ENCODE measurements around the gene EEF1A1. TPM values are rescaled to one million over a fixed set of nuclear protein-coding genes. Genes with fewer than 3 reads are reported as not detected.

The EEF1A1 gene
- total and polyA plus RNA-seq, 2 of the 8 experiments (the other 6 are each of a cell fraction or from before 2014, with no cell fraction given), result 13,823 to 13,927 TPM

DNA sequence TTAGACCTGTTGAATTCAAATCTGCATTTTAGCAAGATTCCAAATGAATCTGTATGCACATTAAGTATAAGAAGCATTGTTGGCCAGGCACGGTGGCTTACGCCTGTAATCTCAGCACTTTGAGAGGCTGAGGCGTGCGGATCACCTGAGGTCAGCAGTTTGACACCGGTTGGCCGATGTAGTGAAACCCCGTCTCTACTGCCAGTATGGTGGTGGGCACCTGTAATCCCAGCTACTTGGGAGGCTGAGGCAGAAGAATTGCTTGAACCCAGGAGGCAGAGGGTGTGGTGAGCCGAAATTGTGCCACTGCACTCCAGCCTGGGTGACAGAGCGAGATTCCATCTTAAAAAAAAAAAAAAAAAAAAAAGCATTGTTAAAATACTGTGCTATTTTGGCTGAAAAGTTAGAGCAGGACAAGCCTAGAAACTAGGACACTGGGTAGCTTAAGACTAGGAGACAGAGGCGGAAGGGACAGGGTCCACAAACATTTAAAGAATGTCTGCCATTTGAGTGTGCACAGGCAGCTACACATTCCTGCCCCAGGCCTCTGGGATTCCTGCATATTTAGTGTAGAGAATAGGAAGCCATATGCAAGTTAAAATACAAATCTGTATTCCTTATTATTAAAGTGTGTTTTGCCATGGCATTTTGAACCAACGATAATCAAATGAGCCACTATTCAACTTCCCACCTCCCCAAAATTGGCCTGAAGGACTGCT is 45.1 kb upstream of the EEF1A1 start:
- no peaks in the 10 kb centered on the region for H3K79me1 ChIP-seq (ENCODE audit: low read depth, low read length)
- POLR2A ChIA-PET (ENCODE audit: partially characterized antibody), result interaction anchor here (0.7 to 45.0 kb wide), 10 partner anchors 9 to 87 kb away, joined by 3 to 1482 read pairs (median 6); partner anchors contain the start of genes EEF1A1 and SLC17A5
- DNase-seq (ENCODE audit: low read depth in 1 of 2, low spot score in 2 of 2) (peak in 1 of 2 experiments; percentile 67), FAIRE-seq (no peak)
- peak overlapping the region; percentile 100 for H2BK20ac ChIP-seq (ENCODE audit: low read length)
- H2BK120ac ChIP-seq (replicated peaks; ENCODE audit: low read depth, low read length), result peak overlapping the region; percentile 94
- H3K36me3 ChIP-seq (ENCODE audit: control insufficient read depth in 2 of 4, insufficient read depth in 4 of 4, low read length in 3 of 4), result no peaks in the 10 kb centered on the region
- H2BK5ac ChIP-seq (ENCODE audit: low read depth, low read length), result peak overlapping the region; percentile 95
- H3K4me3 ChIP-seq (ENCODE audit: extremely low read depth in 1 of 4, insufficient read depth in 2 of 4, low read depth in 3 of 4, low read length in 4 of 4), result no peak overlapping the region
- no peak overlapping the region for H4K8ac ChIP-seq (ENCODE audit: extremely low read depth, insufficient read depth, low read length)
- no peak overlapping the region for H3K9ac ChIP-seq (replicated peaks in 1 of 4; ENCODE audit: extremely low read depth in 1 of 4, low read depth in 3 of 4, low read length in 3 of 4)
- peak overlapping the region; percentile 82; the same call in 1 of the 2 replicates for H3K18ac ChIP-seq (ENCODE audit: extremely low read depth, low read length)
- H2AFZ ChIP-seq (ENCODE audit: low read length), result no peak overlapping the region
- H3K27ac ChIP-seq (ENCODE audit: low read depth, low read length), result peak overlapping the region; percentile 32; the same call in 1 of the 2 replicates
- H3K23me2 ChIP-seq (ENCODE audit: low read depth, low read length), result no peaks in the 10 kb centered on the region
- H3K4ac ChIP-seq (replicated peaks; ENCODE audit: insufficient read length, low read depth, low read length), result no peak overlapping the region
- H3K79me2 ChIP-seq (ENCODE audit: control insufficient read depth in 1 of 2, insufficient read depth in 2 of 2, low read length in 2 of 2), result no peaks in the 10 kb centered on the region
- CTCF ChIA-PET (ENCODE audit: partially characterized antibody), result interaction anchor here (0.6 to 2.1 kb wide), 5 partner anchors 11 to 45 kb away, joined by 3 to 6 read pairs (median 5); no protein-coding TSS in a partner anchor
- H3K4me1 ChIP-seq (replicated peaks in 1 of 4; ENCODE audit: control insufficient read depth in 3 of 4, insufficient read depth in 4 of 4, low read length in 3 of 4), result peaks cover 3 to 14% (median 10%) of the 10 kb centered on the region in 4 experiments; a peak in 5 of 7 replicates
- H3K23ac ChIP-seq (ENCODE audit: insufficient read length), result no peak overlapping the region
- no peak overlapping the region for H2BK15ac ChIP-seq (ENCODE audit: low read length)
- no peak overlapping the region for H3K14ac ChIP-seq (ENCODE audit: insufficient read length)
- no peak overlapping the region for H3K56ac ChIP-seq (replicated peaks; ENCODE audit: insufficient read length, low read depth, low read length)
- 82% methylated on average over 11 of the region's 11 CpGs; no CpG with 5 or more reads in 1 of the 2 experiments for WGBS, 2 experiments (ENCODE audit: extremely low coverage in 1 of 2, insufficient coverage in 1 of 2, insufficient read length in 1 of 2, insufficient replicate concordance in 2 of 2, low coverage in 1 of 2, low lambda C conversion rate in 2 of 2, missing lambda C conversion rate in 1 of 2)
- no peaks in the 10 kb centered on the region for H4K20me1 ChIP-seq (replicated peaks in 1 of 2; ENCODE audit: control insufficient read depth in 1 of 2, insufficient read depth in 2 of 2, low read length in 2 of 2)
- peak overlapping the region; percentile 98 for H2AK5ac ChIP-seq (ENCODE audit: low read depth, low read length)
- H4K91ac ChIP-seq (replicated peaks; ENCODE audit: insufficient read length, low read length), result peak overlapping the region; percentile 98
- H3K9me3 ChIP-seq (ENCODE audit: insufficient read depth in 2 of 2, low read depth in 1 of 2, low read length in 1 of 2), result no peaks in the 10 kb centered on the region
- H4K5ac ChIP-seq (ENCODE audit: insufficient read length, low read depth, low read length), result peak overlapping the region; percentile 38
- H2BK12ac ChIP-seq (ENCODE audit: low read depth, low read length), result peak overlapping the region; percentile 97
- H3K4me2 ChIP-seq (ENCODE audit: insufficient read depth in 1 of 2, low read depth in 2 of 2, low read length in 2 of 2), result no peak overlapping the region
- H3K27me3 ChIP-seq (replicated peaks in 1 of 4; ENCODE audit: control insufficient read depth in 3 of 4, extremely low read depth in 1 of 4, insufficient read depth in 3 of 4, low read length in 3 of 4), result no peaks in the 10 kb centered on the region
- no peak for TF ChIP-seq RXRA (IDR thresholded peaks at IDR 0.05; ENCODE audit: insufficient read depth, low read depth, low read length)
- TF ChIP-seq TCF12 (IDR thresholded peaks at IDR 0.05; ENCODE audit: low read depth, low read length), result 0 out of 2 replicates have a peak, but pooled peaks have one; percentile 12
- peak; percentile 85; the same call in 1 of the 2 replicates for TF ChIP-seq SP1 (IDR thresholded peaks at IDR 0.05; ENCODE audit: low read depth, low read length)
- TF ChIP-seq GABPA (IDR thresholded peaks at IDR 0.05; ENCODE audit: borderline replicate concordance, insufficient read depth, low read length), result no peak
- no peak for TF ChIP-seq TAF7 (optimal IDR thresholded peaks at IDR 0.05; ENCODE audit: borderline replicate concordance, low read depth, low read length)
- TF ChIP-seq BRCA1 (IDR thresholded peaks at IDR 0.05; ENCODE audit: low read depth, low read length), result no peak
- no peak for TF ChIP-seq EZH2 (IDR thresholded peaks at IDR 0.05; ENCODE audit: low read depth, low read length, severe bottlenecking)
- TF ChIP-seq GTF2F1 (IDR thresholded peaks at IDR 0.05; ENCODE audit: borderline replicate concordance, low read depth, low read length), result no peak
- no peak for TF ChIP-seq JUND (IDR thresholded peaks at IDR 0.05; ENCODE audit: low read length)
- no peak for TF ChIP-seq SUZ12 (IDR thresholded peaks at IDR 0.05; ENCODE audit: low read length)
- TF ChIP-seq YY1 (IDR thresholded peaks at IDR 0.05; ENCODE audit: low read depth, low read length), result peak; percentile 31; the same call in 1 of the 2 replicates
- TF ChIP-seq CREB1 (IDR thresholded peaks at IDR 0.05), result no peak
- no peak for TF ChIP-seq CHD2 (IDR thresholded peaks at IDR 0.05; ENCODE audit: low read length)
